Measurements from ENCODE around the gene IGF1R.
A peak's percentile ranks its signal among the peaks of the same experiment; 100 is the strongest.

Gene IGF1R

DNA sequence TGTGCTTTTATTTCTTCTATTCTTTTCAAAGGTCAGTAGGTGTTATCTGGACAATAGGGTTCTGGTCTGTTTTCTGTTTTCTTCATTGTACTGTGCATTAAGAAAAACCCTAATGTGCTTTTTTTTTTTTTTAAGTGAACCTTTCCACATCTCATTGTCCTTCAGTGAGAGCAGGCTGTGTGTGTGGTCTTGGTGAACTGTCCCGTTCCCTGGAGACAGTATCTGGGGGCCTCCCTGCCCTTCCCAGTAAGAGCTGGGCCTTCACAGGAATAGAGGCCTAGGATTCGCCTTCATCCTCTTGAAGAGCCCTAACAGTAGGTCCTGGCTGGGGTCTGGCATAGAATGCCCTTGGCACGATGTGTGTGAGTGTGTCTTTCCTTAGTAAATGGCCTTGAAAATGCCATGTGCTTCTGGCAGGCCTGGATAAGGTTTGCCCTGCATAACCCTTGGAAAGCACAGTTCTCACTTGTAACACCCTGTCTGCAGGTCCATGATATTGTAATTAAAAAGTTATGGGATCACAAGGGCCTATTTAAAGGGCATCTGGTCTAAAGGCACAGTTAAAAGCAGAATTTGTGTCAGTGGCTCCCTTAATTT is 81.2 kb downstream of the IGF1R start:
- no peak for DNase-seq

DNA sequence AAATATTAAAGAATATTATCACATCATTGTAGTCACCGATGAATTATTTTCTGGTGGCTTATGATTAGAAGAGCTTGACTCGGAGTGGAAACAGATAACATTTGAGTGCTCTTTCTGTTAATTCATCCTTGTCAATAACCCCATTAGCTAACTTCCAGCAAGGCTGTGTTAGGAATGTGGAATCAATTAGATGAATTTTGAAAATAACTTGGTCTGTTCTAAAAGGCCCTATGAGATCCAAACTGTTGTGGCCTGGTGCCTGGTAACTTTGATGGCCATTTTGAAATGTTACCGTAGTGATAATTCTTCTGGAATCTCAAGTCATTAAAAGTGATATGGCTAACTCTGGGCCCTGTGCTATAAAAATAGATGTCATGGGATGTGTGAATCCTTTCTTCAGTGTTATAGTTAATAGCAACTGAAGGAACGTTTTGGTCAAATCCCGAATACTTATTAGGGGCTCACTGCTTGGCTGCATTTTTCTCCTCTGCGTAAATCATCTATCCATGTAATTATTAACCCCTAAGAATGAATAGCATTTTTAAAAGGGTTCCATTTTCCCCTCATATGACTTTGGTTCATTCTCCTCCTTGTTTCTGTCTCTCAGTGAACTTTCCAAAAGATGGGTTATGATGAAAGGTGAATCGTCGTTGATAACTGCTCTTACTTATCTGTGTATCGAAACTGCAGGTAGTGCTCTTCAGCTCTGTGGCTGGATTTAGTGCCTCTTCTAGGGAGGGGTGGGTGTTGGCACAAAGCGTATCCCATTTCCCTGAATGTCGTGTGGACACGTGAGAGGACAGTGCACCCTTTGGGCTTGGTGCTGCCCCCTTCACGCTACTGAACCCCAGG is 82.7 kb downstream of the IGF1R start:
- no peak for DNase-seq

DNA sequence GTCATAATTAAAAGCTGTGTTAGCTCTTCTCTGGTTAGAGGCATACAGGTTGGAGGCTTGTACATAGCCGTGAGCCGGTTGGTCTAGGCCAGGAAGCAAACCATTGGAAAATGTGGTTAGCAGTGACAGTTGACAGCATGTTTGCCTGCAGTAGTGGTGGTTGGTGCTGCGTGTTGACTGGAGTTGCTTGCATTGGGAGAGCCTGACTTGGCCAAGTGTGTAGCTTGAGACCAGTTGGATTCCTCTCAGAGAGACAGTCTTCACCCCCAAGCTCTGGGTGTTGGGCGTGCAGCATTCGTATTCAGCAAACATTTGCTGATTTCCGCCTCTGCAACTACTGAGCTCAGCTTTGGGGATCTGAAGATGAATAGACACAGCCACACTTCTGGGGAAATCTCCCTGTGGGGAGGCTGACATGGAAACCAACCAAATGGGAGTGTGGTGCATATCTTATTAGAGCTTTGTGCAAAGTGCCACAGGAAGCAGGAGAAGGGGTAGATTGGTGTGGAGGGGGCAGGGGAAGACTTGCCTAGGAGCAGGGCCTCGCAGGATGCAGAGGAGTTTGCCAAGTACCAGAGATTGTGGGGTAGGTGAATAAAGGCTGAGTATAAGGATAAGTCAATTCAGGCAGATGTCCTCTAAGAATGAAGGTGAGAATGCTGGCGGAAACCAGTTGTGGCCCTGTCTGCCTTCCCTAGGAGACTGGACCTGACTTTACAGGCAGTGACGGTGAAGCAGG is 83.5 kb downstream of the IGF1R start:
- no peak for DNase-seq

GRCh38 chr15:98733098-98733497 is 84.8 kb downstream of the IGF1R start:
- DNase-seq, result no peak

- DNase-seq, result no peak
These were observed 86.3 kb downstream of the IGF1R start for GRCh38 chr15:98734466-98735199.

DNA sequence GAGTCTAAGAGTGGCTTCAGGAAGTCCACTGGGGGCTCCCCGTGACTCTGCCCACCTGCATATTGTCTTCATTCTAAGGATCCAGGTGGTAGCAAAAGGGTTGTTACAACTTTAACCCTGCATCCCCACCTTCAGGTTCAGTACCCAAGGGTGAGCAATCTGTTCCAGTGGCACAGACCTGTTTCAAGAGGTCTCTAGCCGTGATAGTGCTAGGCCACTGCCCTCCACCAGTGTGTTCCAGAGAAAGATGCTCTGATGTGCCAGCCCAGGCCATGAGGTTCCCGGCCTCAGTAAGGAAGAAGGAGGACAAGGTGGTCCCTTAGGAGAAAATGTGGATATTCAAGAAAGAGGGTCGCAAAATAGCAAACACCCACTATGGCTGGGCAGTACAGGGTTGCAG is 87.0 kb downstream of the IGF1R start:
- no peak for DNase-seq

- DNase-seq, result peak; percentile 49
These were observed 87.7 kb downstream of the IGF1R start for GRCh38 chr15:98735895-98736617.

DNA sequence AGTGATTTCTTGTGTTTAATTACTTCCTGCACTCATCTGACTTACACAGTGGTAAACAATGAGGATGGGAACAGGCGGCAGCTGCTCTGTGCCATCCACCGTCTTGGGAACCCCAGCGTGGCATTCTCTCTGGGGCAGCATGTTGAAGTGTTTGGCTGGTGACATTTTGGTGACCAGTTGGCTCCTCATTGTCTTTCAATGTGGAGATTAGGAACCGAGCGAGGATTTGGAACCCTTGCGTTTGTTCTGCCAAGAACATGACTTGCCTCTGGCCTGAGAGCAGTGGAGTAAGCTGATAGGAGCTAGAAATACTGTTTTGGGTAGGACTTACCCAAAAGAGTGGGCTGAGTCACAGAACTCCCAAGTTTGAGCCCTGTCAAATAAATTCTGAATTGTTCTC is 88.8 kb downstream of the IGF1R start:
- DNase-seq, result no peak

DNA sequence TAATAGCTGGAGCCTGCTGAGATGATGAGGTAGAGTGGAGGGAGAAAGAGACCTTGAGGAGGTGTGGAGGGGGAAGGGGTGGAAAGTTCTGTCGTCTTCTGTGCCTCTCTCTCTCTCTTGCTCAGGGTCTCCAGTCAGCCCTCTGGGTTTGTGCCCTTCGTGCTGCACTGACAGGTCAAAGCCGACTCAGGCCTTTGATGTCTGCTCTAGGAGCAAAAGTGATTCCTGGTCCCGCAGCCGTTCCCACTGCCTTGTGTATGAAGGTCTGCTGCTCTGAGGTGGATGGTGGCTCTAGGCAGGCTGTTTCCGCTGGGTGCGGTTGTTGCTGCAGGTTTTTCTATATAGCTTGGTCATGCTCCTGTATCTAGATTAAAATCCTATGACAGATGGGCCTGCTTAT is 89.4 kb downstream of the IGF1R start:
- no peak for DNase-seq

- DNase-seq, result no peak
These were observed 90.5 kb downstream of the IGF1R start for GRCh38 chr15:98738689-98739401.

DNA sequence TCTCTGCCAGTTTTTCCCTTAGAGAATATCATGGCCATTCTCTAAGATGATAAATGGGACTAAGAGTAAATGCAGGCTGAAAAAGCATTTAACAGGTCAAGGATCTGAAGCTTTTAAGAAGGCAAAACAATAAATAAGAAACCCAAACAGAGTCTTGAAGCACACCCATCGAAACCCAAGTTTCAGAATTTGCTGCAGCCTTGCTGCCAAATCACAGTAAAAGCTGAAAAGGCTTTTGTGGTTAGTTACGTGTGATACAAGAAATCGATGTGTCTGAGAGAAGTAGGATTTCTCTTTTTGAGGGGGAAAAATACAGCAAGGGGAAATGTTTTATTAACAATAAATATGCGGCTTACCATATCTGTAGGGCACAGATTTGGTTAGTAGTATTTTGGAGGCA is 92.0 kb downstream of the IGF1R start:
- no peak for DNase-seq

DNA sequence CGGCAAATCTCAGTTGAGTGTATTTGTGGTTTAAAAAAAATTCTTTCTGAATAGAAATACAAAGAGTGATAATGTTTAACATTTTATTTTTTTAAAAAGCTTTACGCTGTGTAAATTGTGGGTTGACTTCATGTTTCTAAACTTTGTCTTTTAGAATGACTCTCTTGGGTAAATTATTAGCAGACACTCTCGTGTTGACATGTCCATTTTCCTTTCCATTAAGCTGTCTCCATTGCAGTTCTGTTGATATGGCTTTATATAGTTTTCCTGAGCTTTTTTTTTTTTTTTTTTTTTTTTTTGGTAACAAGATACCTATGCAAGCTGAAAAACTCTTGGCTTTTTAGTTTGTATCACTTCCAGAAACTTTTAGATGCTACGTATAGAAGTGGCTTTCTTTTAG is 92.6 kb downstream of the IGF1R start:
- no peak for DNase-seq

DNA sequence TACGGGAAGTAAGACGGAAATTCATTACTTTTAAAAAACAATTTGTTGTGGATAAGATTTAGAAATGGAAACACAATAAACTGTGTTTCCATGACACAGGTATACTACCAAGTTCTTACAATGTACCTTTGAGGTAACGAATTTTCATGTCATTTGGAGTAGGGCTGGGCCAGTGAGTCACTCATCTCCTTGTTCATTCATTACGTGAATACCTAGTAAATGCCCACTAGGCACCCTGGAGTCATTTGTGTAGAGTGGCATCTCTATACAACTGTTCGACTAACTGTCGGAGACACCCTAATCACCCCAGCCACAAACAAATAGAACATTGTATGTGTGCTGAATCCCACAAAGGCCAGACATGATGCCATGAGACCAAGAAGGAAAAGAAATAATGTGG is 94.8 kb downstream of the IGF1R start:
- DNase-seq, result no peak

DNA sequence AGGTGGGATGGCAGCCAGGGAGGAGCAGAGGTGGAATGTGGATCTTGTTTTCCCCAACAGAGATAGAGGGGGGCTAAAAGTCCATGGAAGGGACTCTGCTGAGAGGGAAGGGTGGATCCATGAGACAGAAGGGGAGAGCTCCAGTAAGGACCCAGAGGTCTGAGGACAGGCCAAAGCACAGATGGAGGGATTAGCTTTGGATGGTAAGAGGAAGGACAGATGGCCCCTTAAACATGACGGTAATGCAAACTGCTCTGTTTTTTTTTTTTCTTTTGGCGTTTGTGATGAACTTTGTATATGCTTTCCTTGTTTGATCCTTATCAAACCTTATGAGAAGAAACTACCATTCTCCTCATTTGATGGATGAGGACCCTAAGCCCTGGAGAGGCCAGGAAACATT is 96.2 kb downstream of the IGF1R start:
- DNase-seq, result no peak

DNA sequence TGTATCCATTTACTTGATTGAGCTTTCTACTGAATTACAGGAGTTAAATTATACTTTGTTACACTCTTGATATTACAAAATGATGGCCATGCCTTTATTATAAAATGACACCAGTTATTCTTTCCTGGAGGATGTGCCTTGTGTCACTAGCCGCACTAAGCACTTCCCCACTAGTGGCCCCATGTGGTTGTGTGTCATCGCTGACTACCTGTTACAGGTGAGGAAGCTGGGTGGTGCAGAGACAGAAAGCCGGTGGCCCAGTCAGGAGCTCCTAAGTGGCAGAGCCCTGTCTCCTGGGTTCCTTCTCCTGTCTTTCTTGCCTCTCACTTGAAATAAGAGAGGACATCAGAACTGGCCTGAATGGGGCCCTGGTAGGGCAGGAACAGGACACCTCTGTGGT is 96.8 kb downstream of the IGF1R start:
- no peak for DNase-seq

DNA sequence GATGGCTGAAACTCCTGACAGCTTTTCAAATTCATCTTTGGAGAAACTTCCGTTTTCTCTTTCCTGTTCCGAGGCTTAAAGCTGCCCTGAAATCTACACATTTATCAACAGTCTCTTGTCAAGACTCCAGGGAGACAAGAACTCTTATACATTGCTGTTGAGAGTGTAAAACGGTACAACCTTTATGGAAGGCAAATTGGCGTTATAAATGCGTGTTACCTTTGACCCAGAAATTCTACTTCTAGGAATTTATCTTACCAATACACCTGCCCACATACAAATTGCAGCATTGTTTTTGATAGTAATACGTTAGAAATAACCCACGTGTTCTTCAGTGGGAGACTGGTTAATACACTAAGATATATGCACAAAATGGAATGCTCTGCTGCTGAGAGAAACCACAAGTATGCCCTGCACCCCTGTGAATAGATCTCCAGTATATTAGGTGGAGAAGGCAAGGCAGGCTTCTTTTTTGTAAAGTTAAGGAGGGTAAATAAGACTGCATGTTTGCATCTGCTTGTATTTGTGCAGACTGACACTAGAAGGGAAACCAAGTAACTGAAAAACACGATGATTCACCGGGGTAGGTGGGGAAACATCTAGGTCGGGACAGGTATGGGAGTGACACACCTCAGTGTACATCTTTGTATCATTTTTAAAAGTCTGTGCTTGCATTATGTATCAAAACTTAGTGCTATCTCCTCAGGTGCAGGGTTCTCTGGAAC is 97.5 kb downstream of the IGF1R start:
- peak; percentile 28 for DNase-seq

DNA sequence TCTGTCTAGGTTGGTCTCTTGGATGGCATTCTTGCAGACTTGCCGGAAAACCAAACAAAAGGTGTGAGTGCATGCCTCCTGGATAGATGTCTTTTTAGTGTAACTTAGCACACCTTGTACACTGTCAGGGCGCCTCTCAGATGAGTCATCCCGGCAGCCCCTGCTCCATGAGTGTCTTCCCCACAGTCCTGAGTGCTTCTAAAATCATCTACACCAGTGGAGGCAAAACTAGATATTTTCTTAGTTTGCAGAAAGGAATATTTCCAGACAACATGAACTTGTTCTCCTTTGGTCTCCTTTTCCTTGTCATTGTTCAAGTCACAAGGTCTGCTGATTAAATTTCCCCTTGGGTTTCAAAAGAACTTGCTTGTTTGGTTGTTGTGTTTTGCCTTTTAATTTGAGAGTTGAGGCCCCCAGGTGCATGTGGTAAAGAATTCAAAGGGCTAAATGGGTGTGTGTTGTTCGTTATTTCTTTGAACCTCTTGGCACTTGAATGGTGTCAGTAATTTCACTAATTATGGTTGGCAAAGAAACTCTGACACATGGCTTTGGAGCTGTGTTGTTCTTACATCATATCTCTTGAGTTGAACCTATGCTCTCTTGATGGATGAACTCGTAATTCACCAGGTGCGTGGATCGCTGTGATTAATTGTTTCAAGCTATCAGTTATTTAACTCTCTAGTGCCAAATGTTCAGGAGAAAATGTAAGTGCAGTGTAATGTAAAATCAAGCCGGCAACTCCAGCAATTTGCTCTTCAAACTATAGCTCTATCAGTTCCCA is 98.2 kb downstream of the IGF1R start:
- no peak for DNase-seq

DNA sequence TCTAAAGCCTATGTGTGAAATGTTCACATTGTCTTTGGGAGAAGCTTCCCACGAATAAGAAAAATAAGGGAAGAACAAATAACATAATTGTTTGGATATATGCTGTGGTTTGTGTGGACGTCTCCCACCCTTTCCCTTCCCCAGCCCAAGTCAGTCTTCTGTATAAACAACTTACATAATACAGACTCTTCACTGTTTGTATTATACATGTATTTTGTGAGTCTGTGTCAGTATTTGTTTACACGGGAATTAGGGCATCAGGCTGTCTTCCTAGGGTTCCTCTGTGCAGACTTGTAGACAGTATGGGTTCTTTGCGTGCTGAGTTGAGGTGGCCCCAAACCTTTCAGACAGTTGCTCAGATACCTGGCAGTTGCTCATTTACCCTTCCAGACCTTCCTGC is 103.4 kb downstream of the IGF1R start:
- no peak for DNase-seq

DNA sequence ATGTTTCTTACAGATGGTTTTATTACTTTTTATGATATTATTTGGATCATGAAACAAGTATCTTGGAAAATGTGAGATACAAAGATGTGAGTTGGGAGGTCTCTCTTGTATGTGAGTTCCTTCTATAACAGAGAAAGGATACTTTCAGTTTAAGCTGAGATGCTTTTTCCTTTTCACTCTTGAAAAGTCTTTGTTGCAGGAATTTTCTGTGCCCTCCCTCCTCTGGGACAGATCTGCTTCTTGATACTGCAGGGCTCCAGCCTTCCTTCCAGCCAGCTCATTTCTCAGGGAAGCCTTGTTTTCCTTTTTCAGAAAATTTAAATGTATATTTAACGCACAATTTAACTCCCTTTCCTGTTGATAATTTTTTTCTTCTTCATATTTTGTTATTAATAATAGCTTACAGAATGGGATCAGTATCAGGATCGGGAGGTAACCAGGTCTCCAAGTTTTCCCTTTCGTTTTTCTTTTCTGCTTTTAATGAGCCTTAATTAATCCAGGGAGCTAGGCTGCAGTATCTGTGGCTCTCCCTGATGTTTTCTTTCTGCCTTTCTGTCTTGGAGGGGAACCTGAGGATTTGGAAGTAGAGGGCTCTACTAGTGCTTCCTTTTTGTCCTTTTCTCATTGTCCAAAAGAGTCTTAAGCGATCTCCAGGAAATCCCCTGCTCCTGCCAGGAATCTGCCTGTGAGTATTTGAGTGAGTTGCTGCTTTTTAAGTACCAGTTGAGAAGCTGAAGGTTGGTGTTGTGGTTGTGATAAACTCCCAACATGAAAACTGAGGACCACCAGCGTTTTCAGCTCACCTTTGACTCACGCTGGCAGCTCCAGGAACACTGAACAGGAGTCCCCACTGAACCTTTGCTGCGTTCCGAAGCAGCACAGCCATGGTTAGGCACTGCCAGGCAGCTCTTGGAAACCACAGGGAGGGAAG is 105.7 kb downstream of the IGF1R start:
- DNase-seq, result peak; percentile 14

Measured in EL (cell line).